Measurements from ENCODE around the gene ZC3H10. TPM values are rescaled to one million over a fixed set of nuclear protein-coding genes. Genes with fewer than 3 reads are reported as not detected.

ZC3H10 gene
- total and polyA plus RNA-seq, 2 of the 13 experiments (the other 11 are each of a cell fraction or from before 2014, with no cell fraction given) = 0.70 to 2.3 TPM

DNA sequence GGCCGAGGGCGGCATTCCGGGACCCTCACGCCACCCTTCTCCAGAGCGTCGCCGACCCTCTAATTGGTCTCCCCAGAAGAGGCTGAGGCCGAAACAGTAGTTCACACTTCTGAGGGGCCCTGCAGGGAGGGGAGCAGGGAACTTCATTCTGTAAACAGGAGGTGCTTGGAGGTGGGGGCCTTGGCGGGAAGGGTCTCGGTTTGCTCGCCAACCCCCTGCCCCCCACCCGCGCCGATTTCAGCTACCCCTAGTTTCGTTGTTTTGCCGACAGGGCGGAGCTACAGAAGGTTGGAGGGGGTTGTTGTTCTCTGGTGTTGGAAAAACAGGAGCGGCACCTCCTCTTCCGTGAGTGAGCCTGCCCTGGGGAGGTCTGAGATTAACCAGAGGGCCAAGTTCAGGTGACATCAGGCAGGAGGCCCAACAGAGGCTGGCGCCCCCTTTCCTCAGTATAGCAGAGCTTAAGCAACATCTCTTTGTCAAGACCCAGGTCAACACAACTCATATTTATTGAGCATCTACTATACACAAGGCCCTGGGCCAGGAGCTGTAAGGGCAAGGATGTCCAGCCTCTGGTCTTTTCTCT, 37.4 kb upstream of the ZC3H10 start (continued):
- TF ChIP-seq, protein P1, sequence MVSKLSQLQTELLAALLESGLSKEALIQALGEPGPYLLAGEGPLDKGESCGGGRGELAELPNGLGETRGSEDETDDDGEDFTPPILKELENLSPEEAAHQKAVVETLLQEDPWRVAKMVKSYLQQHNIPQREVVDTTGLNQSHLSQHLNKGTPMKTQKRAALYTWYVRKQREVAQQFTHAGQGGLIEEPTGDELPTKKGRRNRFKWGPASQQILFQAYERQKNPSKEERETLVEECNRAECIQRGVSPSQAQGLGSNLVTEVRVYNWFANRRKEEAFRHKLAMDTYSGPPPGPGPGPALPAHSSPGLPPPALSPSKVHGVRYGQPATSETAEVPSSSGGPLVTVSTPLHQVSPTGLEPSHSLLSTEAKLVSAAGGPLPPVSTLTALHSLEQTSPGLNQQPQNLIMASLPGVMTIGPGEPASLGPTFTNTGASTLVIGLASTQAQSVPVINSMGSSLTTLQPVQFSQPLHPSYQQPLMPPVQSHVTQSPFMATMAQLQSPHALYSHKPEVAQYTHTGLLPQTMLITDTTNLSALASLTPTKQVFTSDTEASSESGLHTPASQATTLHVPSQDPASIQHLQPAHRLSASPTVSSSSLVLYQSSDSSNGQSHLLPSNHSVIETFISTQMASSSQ (IDR thresholded peaks at IDR 0.05; ENCODE audit: low read depth) = no peak
- TF ChIP-seq, protein P1 (CRISPR knock-in tag; IDR thresholded peaks at IDR 0.05; ENCODE audit: borderline replicate concordance) = peak; percentile 25; the same call in 1 of the 2 replicates
- TF ChIP-seq, protein P2, sequence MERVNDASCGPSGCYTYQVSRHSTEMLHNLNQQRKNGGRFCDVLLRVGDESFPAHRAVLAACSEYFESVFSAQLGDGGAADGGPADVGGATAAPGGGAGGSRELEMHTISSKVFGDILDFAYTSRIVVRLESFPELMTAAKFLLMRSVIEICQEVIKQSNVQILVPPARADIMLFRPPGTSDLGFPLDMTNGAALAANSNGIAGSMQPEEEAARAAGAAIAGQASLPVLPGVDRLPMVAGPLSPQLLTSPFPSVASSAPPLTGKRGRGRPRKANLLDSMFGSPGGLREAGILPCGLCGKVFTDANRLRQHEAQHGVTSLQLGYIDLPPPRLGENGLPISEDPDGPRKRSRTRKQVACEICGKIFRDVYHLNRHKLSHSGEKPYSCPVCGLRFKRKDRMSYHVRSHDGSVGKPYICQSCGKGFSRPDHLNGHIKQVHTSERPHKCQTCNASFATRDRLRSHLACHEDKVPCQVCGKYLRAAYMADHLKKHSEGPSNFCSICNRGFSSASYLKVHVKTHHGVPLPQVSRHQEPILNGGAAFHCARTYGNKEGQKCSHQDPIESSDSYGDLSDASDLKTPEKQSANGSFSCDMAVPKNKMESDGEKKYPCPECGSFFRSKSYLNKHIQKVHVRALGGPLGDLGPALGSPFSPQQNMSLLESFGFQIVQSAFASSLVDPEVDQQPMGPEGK (CRISPR knock-in tag; IDR thresholded peaks at IDR 0.05) = peak; percentile 98
- TF ChIP-seq U2AF2 (IDR thresholded peaks at IDR 0.05; ENCODE audit: low read depth, low read length) (no peak), RCOR2 (CRISPR knock-in tag; IDR thresholded peaks at IDR 0.05) (peak; percentile 87), ZNF432 (CRISPR knock-in tag; IDR thresholded peaks at IDR 0.05; ENCODE audit: borderline replicate concordance) (no peak), ZNF562 (CRISPR knock-in tag; IDR thresholded peaks at IDR 0.05; ENCODE audit: borderline replicate concordance) (no peak), GFI1 (CRISPR knock-in tag; IDR thresholded peaks at IDR 0.05; ENCODE audit: borderline replicate concordance) (peak; percentile 81; the same call in 1 of the 2 replicates), ZFY (CRISPR knock-in tag; IDR thresholded peaks at IDR 0.05) (no peak; the same call in 1 of the 2 replicates), NFATC3 (CRISPR knock-in tag; IDR thresholded peaks at IDR 0.05) (no peak), ZNF446 (CRISPR knock-in tag; IDR thresholded peaks at IDR 0.05) (no peak), ZNF674 (CRISPR knock-in tag; IDR thresholded peaks at IDR 0.05; ENCODE audit: low read depth) (no peak), SIN3A (IDR thresholded peaks at IDR 0.05; ENCODE audit: borderline replicate concordance, low read depth, low read length) (peak; percentile 59; the same call in 1 of the 2 replicates)
- TF ChIP-seq, protein P3, sequence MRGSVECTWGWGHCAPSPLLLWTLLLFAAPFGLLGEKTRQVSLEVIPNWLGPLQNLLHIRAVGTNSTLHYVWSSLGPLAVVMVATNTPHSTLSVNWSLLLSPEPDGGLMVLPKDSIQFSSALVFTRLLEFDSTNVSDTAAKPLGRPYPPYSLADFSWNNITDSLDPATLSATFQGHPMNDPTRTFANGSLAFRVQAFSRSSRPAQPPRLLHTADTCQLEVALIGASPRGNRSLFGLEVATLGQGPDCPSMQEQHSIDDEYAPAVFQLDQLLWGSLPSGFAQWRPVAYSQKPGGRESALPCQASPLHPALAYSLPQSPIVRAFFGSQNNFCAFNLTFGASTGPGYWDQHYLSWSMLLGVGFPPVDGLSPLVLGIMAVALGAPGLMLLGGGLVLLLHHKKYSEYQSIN (CRISPR knock-in tag; IDR thresholded peaks at IDR 0.05; ENCODE audit: borderline replicate concordance) = no peak
- TF ChIP-seq, protein P4, sequence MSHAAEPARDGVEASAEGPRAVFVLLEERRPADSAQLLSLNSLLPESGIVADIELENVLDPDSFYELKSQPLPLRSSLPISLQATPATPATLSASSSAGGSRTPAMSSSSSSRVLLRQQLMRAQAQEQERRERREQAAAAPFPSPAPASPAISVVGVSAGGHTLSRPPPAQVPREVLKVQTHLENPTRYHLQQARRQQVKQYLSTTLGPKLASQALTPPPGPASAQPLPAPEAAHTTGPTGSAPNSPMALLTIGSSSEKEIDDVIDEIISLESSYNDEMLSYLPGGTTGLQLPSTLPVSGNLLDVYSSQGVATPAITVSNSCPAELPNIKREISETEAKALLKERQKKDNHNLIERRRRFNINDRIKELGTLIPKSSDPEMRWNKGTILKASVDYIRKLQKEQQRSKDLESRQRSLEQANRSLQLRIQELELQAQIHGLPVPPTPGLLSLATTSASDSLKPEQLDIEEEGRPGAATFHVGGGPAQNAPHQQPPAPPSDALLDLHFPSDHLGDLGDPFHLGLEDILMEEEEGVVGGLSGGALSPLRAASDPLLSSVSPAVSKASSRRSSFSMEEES (CRISPR knock-in tag; IDR thresholded peaks at IDR 0.05) = peak; percentile 54; the same call in 1 of the 2 replicates
- TF ChIP-seq, protein P5, sequence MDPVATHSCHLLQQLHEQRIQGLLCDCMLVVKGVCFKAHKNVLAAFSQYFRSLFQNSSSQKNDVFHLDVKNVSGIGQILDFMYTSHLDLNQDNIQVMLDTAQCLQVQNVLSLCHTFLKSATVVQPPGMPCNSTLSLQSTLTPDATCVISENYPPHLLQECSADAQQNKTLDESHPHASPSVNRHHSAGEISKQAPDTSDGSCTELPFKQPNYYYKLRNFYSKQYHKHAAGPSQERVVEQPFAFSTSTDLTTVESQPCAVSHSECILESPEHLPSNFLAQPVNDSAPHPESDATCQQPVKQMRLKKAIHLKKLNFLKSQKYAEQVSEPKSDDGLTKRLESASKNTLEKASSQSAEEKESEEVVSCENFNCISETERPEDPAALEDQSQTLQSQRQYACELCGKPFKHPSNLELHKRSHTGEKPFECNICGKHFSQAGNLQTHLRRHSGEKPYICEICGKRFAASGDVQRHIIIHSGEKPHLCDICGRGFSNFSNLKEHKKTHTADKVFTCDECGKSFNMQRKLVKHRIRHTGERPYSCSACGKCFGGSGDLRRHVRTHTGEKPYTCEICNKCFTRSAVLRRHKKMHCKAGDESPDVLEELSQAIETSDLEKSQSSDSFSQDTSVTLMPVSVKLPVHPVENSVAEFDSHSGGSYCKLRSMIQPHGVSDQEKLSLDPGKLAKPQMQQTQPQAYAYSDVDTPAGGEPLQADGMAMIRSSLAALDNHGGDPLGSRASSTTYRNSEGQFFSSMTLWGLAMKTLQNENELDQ (CRISPR knock-in tag; IDR thresholded peaks at IDR 0.05; ENCODE audit: borderline replicate concordance) = no peak
- TF ChIP-seq, protein P6, sequence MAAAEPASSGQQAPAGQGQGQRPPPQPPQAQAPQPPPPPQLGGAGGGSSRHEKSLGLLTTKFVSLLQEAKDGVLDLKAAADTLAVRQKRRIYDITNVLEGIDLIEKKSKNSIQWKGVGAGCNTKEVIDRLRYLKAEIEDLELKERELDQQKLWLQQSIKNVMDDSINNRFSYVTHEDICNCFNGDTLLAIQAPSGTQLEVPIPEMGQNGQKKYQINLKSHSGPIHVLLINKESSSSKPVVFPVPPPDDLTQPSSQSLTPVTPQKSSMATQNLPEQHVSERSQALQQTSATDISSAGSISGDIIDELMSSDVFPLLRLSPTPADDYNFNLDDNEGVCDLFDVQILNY (CRISPR knock-in tag; conservative IDR thresholded peaks at IDR 0.05) = no peak

Measured in HepG2 (cell line).